GM12878 (cell line): ENCODE measurements around the gene ESPNL.

ENCODE experiments used
- ESRRA ChIP-seq: IDR thresholded peaks from 2 replicates; pipeline ENCODE4 v1.6.1; 2012; ENCODE audit warnings: mild to moderate bottlenecking, low read length, improper control_type of control experiment
- KAT2A ChIP-seq: conservative IDR thresholded peaks from 2 replicates; pipeline ENCODE4 v1.6.1; 2011; ENCODE audit warnings: low read depth, low read length; ENCODE audit not compliant: control insufficient read depth
- POLR2AphosphoS5 ChIP-seq: IDR thresholded peaks from 2 replicates; pipeline ENCODE4 v1.6.1; 2011; ENCODE audit warnings: mild to moderate bottlenecking, low read length, inconsistent platforms

DNA sequence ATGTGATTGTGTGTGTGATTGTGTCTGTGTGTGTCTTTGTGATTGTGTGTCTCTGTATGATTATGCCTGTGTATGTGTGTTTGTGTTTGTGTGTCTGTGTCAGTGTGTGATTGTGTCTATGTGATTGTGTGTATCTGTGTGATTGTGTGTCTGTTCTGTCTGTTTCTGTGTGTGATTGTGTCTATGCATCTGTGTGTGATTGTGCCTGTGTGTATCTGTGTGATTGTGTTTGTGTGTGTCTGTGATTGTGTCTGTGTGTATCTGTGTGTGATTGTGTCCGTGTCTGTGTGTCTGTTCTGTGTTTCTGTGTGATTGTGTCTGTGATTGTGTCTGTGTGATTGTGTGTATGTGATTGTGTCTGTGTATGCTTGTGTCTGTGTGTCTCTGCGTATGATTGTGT lies 26.2 kb downstream of the ESPNL start:
- no peak for TF ChIP-seq ESRRA
- no peak for TF ChIP-seq POLR2AphosphoS5
- no peak for TF ChIP-seq KAT2A
